GM19035 (cell line): ENCODE measurements around the gene LIN7B.
"Not testable (repeated sequence)": the region's sequence is repeated elsewhere in the genome, so short reads cannot be mapped to it uniquely, and the experiment has no call there.

ENCODE experiments used
- ATAC-seq: cut with Tn5 transposase; IDR thresholded peaks from one replicate; pipeline ENCODE4 v1.9.1; 2021; ENCODE audit not compliant: unreplicated experiment

Gene LIN7B

GRCh38 chr19:49113762-49114629 is at the start of gene LIN7B:
Gene LIN7B (plus strand): TSS chr19:49114370. CDS start chr19:49114405, 35 bp downstream.
- peak; percentile 44 for ATAC-seq

GRCh38 chr19:49064768-49065611 is 49.2 kb upstream of the LIN7B start, which contains the start of gene NTF4:
Gene NTF4 (minus strand): TSS chr19:49064818. CDS start chr19:49061997, 2,821 bp downstream.
- ATAC-seq = no peak

- ATAC-seq = no peak
These were observed 48.2 kb upstream of the LIN7B start for GRCh38 chr19:49065905-49066512.

GRCh38 chr19:49067554-49067953 is 46.6 kb upstream of the LIN7B start:
- no peak for ATAC-seq

GRCh38 chr19:49069026-49069425 is 45.1 kb upstream of the LIN7B start:
- no peak for ATAC-seq

- no peak for ATAC-seq
These were observed 43.8 kb upstream of the LIN7B start for GRCh38 chr19:49070416-49070815.

- ATAC-seq = no peak
These were observed 42.2 kb upstream of the LIN7B start for GRCh38 chr19:49071860-49072547.

GRCh38 chr19:49073514-49074378 is 40.4 kb upstream of the LIN7B start:
- ATAC-seq = no peak

GRCh38 chr19:49074869-49075268 is 39.3 kb upstream of the LIN7B start:
- ATAC-seq = not testable (repeated sequence)

GRCh38 chr19:49080392-49080791 is 33.8 kb upstream of the LIN7B start:
- no peak for ATAC-seq

GRCh38 chr19:49081273-49081672 is 32.9 kb upstream of the LIN7B start:
- ATAC-seq = no peak

- ATAC-seq = no peak
These were observed 29.8 kb upstream of the LIN7B start for GRCh38 chr19:49084206-49085019.

- ATAC-seq = peak; percentile 94
These were observed 28.9 kb upstream of the LIN7B start, which contains the start of gene SNRNP70 for GRCh38 chr19:49085020-49085867. Gene SNRNP70 (plus strand): TSS chr19:49085451. CDS start chr19:49086415, 964 bp downstream.

- no peak for ATAC-seq
These were observed 28.3 kb upstream of the LIN7B start for GRCh38 chr19:49085868-49086232.

GRCh38 chr19:49086296-49086695 is 27.9 kb upstream of the LIN7B start:
- no peak for ATAC-seq

- ATAC-seq = no peak
These were observed 22.7 kb upstream of the LIN7B start for GRCh38 chr19:49091391-49092038.

- ATAC-seq = no peak
These were observed 21.5 kb upstream of the LIN7B start for GRCh38 chr19:49092686-49093085.
